SK-MEL-5 (cell line): ENCODE measurements around the gene SLC16A3. TPM values are rescaled to one million over a fixed set of nuclear protein-coding genes. Genes with fewer than 3 reads are reported as not detected.

Experiments used
- DNase-seq: peaks from one replicate; pipeline ENCODE4 v3.0.0-alpha.2; 2016; ENCODE audit warnings: low read depth, low spot score
- in situ Hi-C: cut with HindIII; loops from 2 replicates; pipeline ENCODE4 v1.10.0; 2016; ENCODE audit warnings: low sequenced_read_pairs, high pct_unique_total_duplicates, low pct_unique_long_range_greater_than_20kb
- total RNA-seq: library from RNA; depleted of rRNA; stranded (reverse); fragments of >200 nt; shearing (Covaris generic); gene quantifications from 2 replicates; pipeline ENCODE4 v1.2.3, GENCODE V29; 2014; rRNA removed

SLC16A3 gene
- total RNA-seq, 1 experiment from 2014 or later: 12.8 TPM

DNA sequence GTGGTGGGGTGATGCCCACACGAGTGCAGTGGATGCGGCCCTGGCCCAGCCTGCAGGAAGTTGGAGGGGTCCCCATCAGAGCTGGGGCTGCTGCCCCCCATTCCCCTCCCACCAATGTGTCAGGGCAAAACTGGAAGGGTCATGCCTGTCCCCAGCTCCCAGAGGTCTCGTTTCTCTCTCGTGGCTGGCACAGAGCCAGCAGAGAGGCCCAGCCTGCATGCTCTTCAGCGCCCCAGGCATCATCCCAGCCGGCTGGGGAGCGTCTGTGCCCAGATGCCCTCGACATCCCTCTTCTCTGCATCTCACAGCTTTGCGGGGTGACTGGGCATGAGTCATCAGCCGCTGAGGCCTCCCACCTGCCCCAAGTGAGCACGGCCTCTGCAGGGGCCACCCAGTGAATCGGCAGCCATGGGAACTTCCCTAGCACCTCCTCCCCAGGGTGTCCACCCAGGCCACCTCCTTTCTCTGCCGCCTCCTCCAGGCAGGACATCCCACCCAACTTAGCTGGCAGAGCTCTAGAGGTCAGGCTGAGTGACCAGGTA is 54.4 kb downstream of the SLC16A3 start:
- in situ Hi-C loops: no loop called here
- DNase-seq: no peak

- DNase-seq: no peak
- in situ Hi-C loops: no loop called here
Measured at GRCh38 chr17:82285141-82285540, 56.3 kb downstream of the SLC16A3 start.

DNA sequence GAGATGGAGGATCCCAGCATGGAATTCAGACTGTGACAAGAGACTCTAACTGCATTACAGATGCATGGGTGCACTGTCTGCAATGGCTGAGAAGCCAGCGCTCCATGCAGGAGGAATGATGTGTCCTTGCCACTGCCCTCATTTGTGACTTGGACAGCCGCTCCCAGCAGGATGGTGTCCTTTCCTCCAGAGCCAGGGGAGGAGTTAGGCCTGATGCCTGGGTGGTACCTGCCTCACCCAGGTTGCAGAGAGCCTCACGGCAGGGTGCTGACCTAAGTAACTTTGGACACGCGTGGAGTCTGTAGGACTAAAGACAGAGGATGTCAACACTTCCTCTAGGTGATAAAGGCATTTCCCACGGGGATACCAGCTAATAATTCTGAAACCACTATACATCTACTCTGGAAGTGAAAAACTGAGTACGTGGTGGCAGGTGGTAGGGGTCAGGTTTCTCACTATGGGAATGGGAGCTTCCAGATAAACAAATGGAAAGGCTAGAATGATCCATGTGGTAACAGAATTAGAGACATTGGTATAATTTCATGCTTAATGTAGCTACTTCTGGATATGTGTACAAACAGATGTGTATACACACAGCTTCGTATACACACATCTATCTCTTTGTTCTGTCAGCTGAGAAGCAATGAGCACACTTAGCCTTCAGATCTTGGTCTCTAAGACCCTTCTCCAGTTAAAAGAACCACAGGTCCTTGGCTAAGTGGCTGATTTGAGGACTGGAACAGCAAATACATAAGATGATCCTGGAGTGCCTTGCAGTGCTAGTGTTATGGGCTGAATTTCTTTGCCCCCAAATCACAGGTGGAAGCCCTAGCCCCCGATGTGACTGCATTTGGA is 58.4 kb downstream of the SLC16A3 start:
- in situ Hi-C loops: no loop called here
- DNase-seq: no peak

DNA sequence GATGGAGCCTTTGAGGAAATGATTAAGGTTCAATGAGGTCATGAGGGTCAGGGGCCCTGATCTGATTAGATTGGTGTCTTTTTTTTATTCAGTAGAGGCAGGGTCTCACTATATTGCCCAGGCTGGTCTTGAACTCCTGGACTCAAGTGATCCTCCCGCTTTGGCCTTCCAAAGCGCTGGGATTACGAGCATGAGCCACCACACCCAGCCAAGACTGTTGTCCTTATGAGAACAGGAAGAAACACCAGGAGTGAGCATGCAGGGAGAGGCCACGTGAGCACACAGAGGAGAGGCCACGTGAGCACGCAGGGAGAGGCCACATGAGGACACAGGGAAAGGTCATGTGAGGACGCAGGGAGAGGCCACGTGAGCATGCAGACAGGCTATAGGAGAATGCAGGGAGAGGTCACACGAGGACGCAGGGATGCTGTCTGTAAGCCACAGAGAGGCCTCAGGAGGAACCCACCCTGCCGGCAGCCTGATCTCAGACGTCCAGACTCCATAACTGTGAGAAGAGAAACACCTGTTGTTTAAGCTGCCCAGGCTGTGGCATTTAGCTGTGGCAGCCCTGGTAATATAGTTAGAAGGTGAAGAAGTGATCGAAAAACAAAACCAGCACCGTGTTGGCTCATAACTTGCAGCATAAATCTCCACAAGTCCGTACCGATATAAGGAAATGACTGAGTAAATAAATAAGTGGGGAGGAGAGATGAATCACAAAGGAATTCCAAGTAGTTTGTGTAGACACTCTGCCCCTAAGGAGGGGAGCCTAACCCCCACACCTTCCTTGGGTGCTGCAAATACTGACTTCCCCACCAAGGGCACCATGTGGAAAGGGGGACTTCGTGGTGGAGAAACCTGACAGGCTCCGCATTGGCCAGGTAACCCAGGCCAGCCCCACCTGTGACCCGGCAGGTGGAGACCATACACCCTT is 59.3 kb downstream of the SLC16A3 start:
- DNase-seq: peak; percentile 70

More for the DNA sequence above, 59.3 kb downstream of the SLC16A3 start:
- in situ Hi-C loops: no loop called here

Other genes with a start within 250 kb of the SLC16A3 start
- 130 and 134 TPM in 2 replicates for gene CENPX, start 206.2 kb upstream of the SLC16A3 start, total RNA-seq
- gene LRRC45, start 205.7 kb upstream of the SLC16A3 start, total RNA-seq: 33.7 and 40.4 TPM in 2 replicates
- gene RAC3, start 197.4 kb upstream of the SLC16A3 start, total RNA-seq: 38.0 and 45.8 TPM in 2 replicates
- gene DCXR, start 191.3 kb upstream of the SLC16A3 start, total RNA-seq: 120 and 129 TPM in 2 replicates
- gene RFNG, start 177.2 kb upstream of the SLC16A3 start, total RNA-seq: 29.2 and 29.3 TPM in 2 replicates
- gene GPS1, start 177.1 kb upstream of the SLC16A3 start, total RNA-seq: 284 and 295 TPM in 2 replicates
- gene DUS1L, start 163.2 kb upstream of the SLC16A3 start, total RNA-seq: 182 and 198 TPM in 2 replicates
- 147 and 184 TPM in 2 replicates for gene FASN, start 130.8 kb upstream of the SLC16A3 start, total RNA-seq
- 15.7 and 17.8 TPM in 2 replicates for gene CCDC57, start 16.2 kb upstream of the SLC16A3 start, total RNA-seq
- gene CSNK1D, start 44.7 kb downstream of the SLC16A3 start, total RNA-seq: 18.0 and 23.6 TPM in 2 replicates
- not detected in 2 replicates for gene CD7, start 88.6 kb downstream of the SLC16A3 start, total RNA-seq
- gene SECTM1, start 104.7 kb downstream of the SLC16A3 start, total RNA-seq: 0.37 and 0.50 TPM in 2 replicates
- gene TEX19, start 130.2 kb downstream of the SLC16A3 start, total RNA-seq: 0.05 and 0.19 TPM in 2 replicates
- not detected in 2 replicates for gene UTS2R, start 142.7 kb downstream of the SLC16A3 start, total RNA-seq
- gene HEXD, start 189.3 kb downstream of the SLC16A3 start, total RNA-seq: 4.4 and 7.9 TPM in 2 replicates
- 29.3 and 30.0 TPM in 2 replicates for gene OGFOD3, start 189.5 kb downstream of the SLC16A3 start, total RNA-seq
- 27.3 and 30.3 TPM in 2 replicates for gene CYBC1, start 221.7 kb downstream of the SLC16A3 start, total RNA-seq
- 49.9 and 55.4 TPM in 2 replicates for gene NARF, start 229.7 kb downstream of the SLC16A3 start, total RNA-seq